Thyroid gland (tissue), 4 donors: ENCODE data around the gene SKP1.

ENCODE experiments used
- CTCF ChIP-seq, 6 experiments: fragments of 200-600 bp in 3 of 6; fragments of 450-650 bp in 3 of 6; sonication (generic) in 3 of 6; IDR thresholded peaks; one replicate each; pipeline ENCODE4 v1.5.1; 2016 to 2019; ENCODE audit warnings: antibody characterized with exemption in 6 of 6, mild to moderate bottlenecking in 2 of 6, inconsistent platforms in 1 of 6, moderate library complexity in 1 of 6
- POLR2A ChIP-seq, 2 donors: fragments of 450-650 bp; IDR thresholded peaks; one replicate each; pipeline ENCODE4 v1.6.1; 2017; ENCODE audit warnings: antibody characterized with exemption in 2 of 2, mild to moderate bottlenecking in 2 of 2, moderate library complexity in 1 of 2

- TF ChIP-seq CTCF (IDR thresholded peaks at IDR 0.05) = no peak
- no peak for TF ChIP-seq POLR2A (IDR thresholded peaks at IDR 0.05)
Measured at GRCh38 chr5:134207696-134208095, 30.9 kb upstream of the SKP1 start.
